Endothelial cell of umbilical vein (primary cell): ENCODE results near the gene CDIPT.
A peak's percentile ranks its signal among the peaks of the same experiment; 100 is the strongest.

ENCODE experiments used
- EZH2 ChIP-seq: IDR thresholded peaks from 2 replicates; pipeline ENCODE4 v1.6.1; 2012; ENCODE audit warnings: borderline replicate concordance, low read depth, mild to moderate bottlenecking, moderate library complexity, low read length, inconsistent platforms; ENCODE audit not compliant: severe bottlenecking
- FOS ChIP-seq: IDR thresholded peaks from 2 replicates; pipeline ENCODE4 v1.6.1; 2011; ENCODE audit warnings: mild to moderate bottlenecking, low read length, moderate library complexity, borderline replicate concordance; ENCODE audit not compliant: insufficient read depth
- GATA2 ChIP-seq: IDR thresholded peaks from 2 replicates; pipeline ENCODE4 v1.7.0; 2011; ENCODE audit warnings: low read depth, mild to moderate bottlenecking, moderate library complexity, mixed read lengths, low read length; ENCODE audit not compliant: insufficient read length, insufficient read depth
- JUN ChIP-seq: IDR thresholded peaks from 2 replicates; pipeline ENCODE4 v1.6.1; 2011; ENCODE audit warnings: borderline replicate concordance, low read depth; ENCODE audit not compliant: insufficient read length, insufficient read depth
- MYC ChIP-seq: IDR thresholded peaks from one replicate; pipeline ENCODE4 v1.6.1; 2011; ENCODE audit warnings: mild to moderate bottlenecking, low read depth, low read length
- POLR2A ChIP-seq: IDR thresholded peaks from 2 replicates; pipeline ENCODE4 v1.6.1; 2012; ENCODE audit warnings: low read depth, mild to moderate bottlenecking, control low read depth, low read length
- POLR2AphosphoS5 ChIP-seq: IDR thresholded peaks from 2 replicates; pipeline ENCODE4 v1.6.1; 2012; ENCODE audit warnings: low read depth, mild to moderate bottlenecking, control low read depth, low read length, moderate library complexity; ENCODE audit not compliant: insufficient read depth
- TF ChIP-seq, protein P1 (sequence below), 2 donors: IDR thresholded peaks; 1 replicate in 1 of 2; 2 replicates in 1 of 2; pipeline ENCODE4 v1.5.1; 2011; ENCODE audit warnings: low read length in 2 of 2, mild to moderate bottlenecking in 2 of 2, moderate library complexity in 2 of 2, control low read depth in 1 of 2, inconsistent platforms in 1 of 2, low read depth in 1 of 2; ENCODE audit not compliant: insufficient read depth in 1 of 2; ENCODE audit errors: extremely low read depth in 1 of 2
- TF ChIP-seq, protein P2 (sequence below): IDR thresholded peaks from 2 replicates; pipeline ENCODE4 v1.6.1; 2011; ENCODE audit not compliant: insufficient read depth, insufficient read length

DNA sequence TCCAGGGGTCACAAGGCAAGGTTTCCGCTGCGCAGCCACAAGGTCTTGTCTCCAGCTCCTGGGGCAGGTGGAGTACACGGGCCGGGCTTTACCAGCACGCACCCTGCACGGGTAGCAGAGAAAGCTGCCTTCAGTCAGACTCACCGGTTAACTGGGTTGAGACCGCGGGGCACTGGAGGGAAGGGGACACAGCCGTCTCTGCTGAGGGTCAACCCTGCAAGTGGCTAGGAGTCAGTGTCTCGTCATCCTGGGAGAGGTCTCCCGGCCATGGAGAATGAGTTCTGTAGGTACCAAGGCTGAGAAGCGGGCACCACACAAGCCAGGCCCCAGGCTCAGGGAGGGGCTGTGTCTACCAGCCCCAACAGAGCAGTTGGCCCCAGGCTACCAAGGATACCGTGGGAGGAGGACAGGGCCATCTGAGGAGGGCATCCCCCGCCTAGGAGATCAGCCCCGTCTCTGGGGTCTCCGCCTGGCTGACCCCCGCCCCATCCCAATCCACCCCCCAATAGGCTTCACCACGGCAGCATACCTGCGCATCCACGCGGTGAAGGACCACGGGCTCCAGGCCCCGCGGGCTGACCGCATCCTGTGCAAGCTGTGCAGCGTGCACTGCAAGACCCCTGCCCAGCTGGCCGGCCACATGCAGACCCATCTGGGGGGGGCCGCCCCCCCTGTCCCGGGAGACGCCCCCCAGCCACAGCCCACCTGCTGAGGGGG lies 53.8 kb downstream of the CDIPT start:
- peak; percentile 19 for TF ChIP-seq POLR2A
- TF ChIP-seq, protein P1, sequence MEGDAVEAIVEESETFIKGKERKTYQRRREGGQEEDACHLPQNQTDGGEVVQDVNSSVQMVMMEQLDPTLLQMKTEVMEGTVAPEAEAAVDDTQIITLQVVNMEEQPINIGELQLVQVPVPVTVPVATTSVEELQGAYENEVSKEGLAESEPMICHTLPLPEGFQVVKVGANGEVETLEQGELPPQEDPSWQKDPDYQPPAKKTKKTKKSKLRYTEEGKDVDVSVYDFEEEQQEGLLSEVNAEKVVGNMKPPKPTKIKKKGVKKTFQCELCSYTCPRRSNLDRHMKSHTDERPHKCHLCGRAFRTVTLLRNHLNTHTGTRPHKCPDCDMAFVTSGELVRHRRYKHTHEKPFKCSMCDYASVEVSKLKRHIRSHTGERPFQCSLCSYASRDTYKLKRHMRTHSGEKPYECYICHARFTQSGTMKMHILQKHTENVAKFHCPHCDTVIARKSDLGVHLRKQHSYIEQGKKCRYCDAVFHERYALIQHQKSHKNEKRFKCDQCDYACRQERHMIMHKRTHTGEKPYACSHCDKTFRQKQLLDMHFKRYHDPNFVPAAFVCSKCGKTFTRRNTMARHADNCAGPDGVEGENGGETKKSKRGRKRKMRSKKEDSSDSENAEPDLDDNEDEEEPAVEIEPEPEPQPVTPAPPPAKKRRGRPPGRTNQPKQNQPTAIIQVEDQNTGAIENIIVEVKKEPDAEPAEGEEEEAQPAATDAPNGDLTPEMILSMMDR (IDR thresholded peaks at IDR 0.05; ENCODE audit: extremely low read depth in 1 of 2, insufficient read depth in 1 of 2, low read depth in 1 of 2, low read length in 2 of 2) = no peak
- TF ChIP-seq GATA2 = no peak
- TF ChIP-seq POLR2AphosphoS5 = no peak
- no peak for TF ChIP-seq EZH2
- TF ChIP-seq FOS = no peak
- no peak for TF ChIP-seq MYC
- TF ChIP-seq JUN = no peak
- TF ChIP-seq, protein P2, sequence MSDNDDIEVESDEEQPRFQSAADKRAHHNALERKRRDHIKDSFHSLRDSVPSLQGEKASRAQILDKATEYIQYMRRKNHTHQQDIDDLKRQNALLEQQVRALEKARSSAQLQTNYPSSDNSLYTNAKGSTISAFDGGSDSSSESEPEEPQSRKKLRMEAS = no peak
